Measurements from ENCODE around the gene ZNF182. TPM values are rescaled to one million over a fixed set of nuclear protein-coding genes. Genes with fewer than 3 reads are reported as not detected.

ZNF182 gene
- total and polyA plus RNA-seq, 4 experiments from 2014 or later = 2.9 to 13.3 (median 10.4) TPM

Other genes with a start within 250 kb of the ZNF182 start
- gene ZNF81, start 167.1 kb downstream of the ZNF182 start, total RNA-seq = 10 to 100 TPM in 1 of 2 experiments, 1 to 10 TPM in 1; 9.9 to 11.5 TPM
- 1 to 10 TPM; 1.3 to 1.5 TPM for gene ZNF81, start 167.1 kb downstream of the ZNF182 start, polyA plus RNA-seq
- not detected for gene SPACA5, start 3.0 kb upstream of the ZNF182 start, total RNA-seq
- not detected for gene SPACA5, start 3.0 kb upstream of the ZNF182 start, polyA plus RNA-seq
- 1 to 10 TPM; 4.9 to 6.1 TPM for gene ZNF630, start 67.7 kb upstream of the ZNF182 start, total RNA-seq
- 1 to 10 TPM; 1.0 to 1.3 TPM for gene ZNF630, start 67.7 kb upstream of the ZNF182 start, polyA plus RNA-seq
- not detected for gene SPACA5B, start 126.6 kb upstream of the ZNF182 start, total RNA-seq
- gene SPACA5B, start 126.6 kb upstream of the ZNF182 start, polyA plus RNA-seq = not detected
- not detected for gene SSX5, start 192.8 kb upstream of the ZNF182 start, total RNA-seq
- gene SSX5, start 192.8 kb upstream of the ZNF182 start, polyA plus RNA-seq = not detected